ENCODE results near the gene LRP1B.

- TF ChIP-seq ZSCAN18 (CRISPR knock-in tag; IDR thresholded peaks at IDR 0.05) = no peak
- TF ChIP-seq E2F4 (CRISPR knock-in tag; IDR thresholded peaks at IDR 0.05; ENCODE audit: borderline replicate concordance, low read depth) = no peak
Observed at GRCh38 chr2:140775411-140775810, 1355.4 kb downstream of the LRP1B start.

All from WTC11 (cell line).